Activated naive CD8-positive, alpha-beta T cell treated with anti-CD3 and anti-CD28 coated beads, Interleukin-2, amount 50 U/mL, for 16 hours (primary cell): Measurements from ENCODE around the gene RSL1D1.

ENCODE experiments used
- DNase-seq: peaks from one replicate; pipeline ENCODE4 v3.0.0-alpha.2; 2020; ENCODE audit warnings: low read depth, low spot score

The RSL1D1 gene

GRCh38 chr16:11851294-11852091 lies at the start of gene RSL1D1:
TSS of gene RSL1D1 (minus strand) at chr16:11851542. CDS start at chr16:11851512, 30 bp downstream.
- DNase-seq, result peak; percentile 82

- no peak for DNase-seq
Measured at GRCh38 chr16:11901091-11901490, 49.7 kb upstream of the RSL1D1 start.

DNA sequence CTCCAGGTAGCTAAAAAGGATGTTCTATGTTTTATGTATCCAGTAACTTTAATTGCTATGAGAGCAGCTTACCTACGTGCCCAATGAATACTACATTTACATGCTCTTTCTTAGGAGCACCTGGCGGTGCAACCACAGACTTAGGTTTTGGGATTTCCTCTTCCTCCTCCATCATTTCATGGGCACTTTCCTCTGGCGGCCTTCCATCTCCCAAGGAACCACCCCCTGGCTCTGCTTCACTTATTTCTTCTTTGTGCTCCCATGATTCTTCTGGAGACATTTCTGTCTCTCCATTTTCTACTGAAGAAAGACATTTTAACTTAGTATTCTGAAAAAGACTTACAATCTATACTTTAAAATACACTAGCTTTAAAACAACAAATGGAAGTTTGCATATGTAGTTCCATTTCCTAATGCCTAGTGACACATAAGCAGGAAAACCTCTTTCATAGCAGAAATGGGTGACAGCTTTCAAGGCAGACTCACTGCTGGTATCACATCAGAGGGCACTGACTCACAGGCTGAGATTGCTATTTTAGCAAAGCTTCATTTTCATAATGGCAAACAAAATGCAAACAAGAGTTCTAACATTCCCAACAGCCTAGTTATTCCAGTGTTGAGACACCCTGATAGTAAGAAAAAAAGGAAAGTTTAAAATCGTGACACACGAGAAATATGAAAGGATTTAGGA lies 45.3 kb upstream of the RSL1D1 start:
- no peak for DNase-seq

DNA sequence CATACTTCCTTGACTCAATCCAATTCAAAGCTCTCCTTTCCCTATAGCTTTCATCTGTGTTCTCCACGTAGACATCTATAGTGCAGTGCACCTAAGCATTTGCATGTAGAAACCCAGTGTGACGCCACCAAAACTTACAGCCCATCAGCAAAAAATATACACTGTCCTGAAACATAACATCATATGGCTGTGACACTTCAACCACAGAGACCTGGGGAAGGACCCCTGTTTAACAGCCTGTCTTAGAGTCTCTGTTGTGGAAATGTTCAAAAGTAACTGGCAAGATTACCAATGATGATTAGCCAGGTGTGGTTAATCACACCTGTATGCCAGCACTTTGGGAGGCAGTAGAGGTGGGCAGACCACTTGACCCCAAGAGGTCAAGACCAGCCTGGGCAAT lies 42.2 kb upstream of the RSL1D1 start:
- no peak for DNase-seq

DNA sequence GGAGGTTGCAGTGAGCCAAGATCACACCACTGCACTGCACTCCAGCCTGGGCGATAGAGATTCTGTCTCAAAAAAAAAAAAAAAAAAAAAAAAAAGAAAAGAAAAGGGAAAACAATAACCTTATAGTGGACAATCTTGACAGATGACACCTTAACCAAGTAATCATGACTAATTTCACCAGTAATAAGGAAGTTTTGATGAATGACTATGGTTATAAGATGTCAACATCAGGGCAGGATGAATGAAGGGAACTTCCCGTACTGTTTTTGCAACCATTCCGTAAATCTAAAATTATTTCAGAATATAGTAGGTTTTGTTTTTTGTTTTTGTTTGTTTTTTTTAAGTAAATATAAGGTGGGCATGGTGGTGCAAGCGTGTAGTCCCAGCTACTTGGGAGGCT lies 41.4 kb upstream of the RSL1D1 start:
- no peak for DNase-seq

- DNase-seq, result no peak
Measured at GRCh38 chr16:11890231-11890965, 39.1 kb upstream of the RSL1D1 start.

DNA sequence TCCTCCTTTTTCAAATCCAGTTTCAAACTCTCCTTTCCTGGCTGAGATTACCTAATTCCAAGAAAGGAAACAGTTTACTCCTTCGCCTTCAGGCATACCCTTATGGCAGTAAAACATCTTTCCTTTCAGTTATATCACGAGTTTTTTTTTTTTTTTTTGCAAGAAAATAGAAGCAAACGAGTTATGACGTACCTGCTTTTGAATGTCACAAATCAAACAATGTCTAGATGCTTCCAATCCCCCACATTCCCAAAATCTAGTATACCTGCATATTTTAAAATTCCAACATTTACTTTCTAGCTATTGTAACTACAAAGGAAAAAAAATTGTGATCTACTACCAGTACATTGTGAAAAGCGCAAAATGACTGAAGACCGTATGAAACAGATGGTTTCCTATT lies 35.5 kb upstream of the RSL1D1 start:
- no peak for DNase-seq

- DNase-seq, result no peak
Measured at GRCh38 chr16:11884035-11884434, 32.7 kb upstream of the RSL1D1 start.

DNA sequence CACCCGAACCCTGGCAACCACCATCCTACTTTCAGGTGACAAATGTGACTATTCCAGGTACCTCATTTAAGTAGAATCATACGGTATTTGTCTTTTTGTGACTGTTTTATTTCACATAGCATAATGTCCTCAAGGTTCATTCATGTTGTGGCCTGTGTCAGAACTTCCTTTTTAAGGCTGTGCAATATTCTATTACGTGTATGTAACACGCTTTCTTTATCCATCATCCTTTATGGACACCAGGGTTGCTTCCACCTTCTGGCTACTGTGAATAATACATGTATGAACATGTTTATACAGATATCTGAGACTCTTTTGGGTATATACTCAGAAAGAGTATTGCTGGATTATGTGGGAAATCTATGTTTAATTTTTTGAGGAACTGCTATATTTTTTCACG lies 28.7 kb upstream of the RSL1D1 start:
- DNase-seq, result no peak

DNA sequence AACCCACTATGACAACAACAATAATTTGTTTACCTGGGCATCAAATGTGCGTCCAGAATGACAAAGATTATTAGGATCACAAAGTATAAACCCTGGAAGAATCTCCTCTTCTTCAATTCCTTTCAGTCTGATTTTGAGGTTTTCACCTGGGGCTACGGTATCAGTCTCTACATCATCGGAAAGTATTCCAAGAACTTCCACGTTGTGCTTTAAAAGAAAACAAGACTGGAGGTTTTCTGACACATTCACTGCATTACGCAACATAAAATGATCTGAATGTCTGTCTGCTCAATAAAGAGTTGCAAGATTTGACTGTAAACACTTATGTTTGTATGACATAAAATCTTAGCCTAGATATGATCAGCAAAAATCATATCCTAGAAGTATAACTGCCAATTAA lies 26.0 kb upstream of the RSL1D1 start:
- no peak for DNase-seq

DNA sequence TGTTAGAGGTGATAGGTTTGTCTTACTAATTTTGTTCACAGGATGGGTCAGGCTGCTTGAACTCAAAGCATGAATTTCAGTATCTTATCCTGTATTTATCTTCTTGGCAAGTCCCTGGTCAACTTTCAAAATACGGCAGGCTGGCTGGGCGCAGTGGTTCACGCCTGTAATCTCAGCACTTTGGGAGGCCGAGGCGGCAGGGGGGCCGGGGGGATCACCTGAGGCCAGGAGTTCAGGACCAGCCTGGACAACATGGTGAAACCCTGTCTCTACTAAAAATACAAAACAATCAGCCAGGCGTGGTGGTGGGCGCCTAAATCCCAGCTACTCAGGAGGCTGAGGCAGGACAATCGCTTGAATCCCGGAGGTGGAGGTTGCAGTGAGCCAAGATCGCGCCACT lies 25.0 kb upstream of the RSL1D1 start:
- DNase-seq, result no peak

DNA sequence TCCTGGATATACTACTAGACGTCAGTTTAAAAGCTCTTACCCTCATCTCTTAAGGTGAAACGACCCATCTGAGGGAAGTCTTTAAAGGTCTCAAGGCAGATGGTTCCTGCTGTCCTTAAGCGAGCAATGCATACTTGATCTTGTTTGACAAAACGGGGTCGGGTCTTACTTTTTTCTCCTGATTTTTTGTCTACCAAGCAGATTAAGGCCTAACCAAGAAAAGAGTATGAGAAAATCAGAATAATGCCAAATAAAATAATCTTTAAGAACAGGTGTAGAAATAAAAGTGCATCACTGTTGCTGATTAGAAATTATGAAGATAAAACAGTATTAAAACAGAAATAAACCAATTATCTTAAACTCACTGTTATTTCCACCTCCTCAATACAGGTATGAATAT lies 24.4 kb upstream of the RSL1D1 start:
- no peak for DNase-seq

DNA sequence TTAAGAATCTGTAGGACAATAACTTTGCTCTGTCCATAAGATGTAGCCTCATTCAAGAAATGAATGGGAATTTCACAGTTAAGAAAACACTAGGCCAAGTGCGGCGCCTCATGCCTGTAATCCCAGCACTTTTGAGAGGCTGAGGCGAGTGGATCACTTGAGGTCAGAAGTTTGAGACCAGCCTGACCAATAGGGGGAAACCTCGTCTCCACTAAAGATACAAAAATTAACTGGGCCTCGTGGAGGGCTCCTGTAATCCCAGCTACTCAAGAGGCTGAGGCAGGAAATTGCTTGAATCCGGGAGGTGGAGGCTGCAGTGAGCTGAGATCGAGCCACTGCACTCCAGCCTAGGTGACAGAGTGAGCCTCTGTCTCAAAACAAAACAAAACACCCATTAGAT lies 19.9 kb upstream of the RSL1D1 start:
- DNase-seq, result no peak

- DNase-seq, result no peak
Measured at GRCh38 chr16:11870399-11870798, 19.1 kb upstream of the RSL1D1 start.

DNA sequence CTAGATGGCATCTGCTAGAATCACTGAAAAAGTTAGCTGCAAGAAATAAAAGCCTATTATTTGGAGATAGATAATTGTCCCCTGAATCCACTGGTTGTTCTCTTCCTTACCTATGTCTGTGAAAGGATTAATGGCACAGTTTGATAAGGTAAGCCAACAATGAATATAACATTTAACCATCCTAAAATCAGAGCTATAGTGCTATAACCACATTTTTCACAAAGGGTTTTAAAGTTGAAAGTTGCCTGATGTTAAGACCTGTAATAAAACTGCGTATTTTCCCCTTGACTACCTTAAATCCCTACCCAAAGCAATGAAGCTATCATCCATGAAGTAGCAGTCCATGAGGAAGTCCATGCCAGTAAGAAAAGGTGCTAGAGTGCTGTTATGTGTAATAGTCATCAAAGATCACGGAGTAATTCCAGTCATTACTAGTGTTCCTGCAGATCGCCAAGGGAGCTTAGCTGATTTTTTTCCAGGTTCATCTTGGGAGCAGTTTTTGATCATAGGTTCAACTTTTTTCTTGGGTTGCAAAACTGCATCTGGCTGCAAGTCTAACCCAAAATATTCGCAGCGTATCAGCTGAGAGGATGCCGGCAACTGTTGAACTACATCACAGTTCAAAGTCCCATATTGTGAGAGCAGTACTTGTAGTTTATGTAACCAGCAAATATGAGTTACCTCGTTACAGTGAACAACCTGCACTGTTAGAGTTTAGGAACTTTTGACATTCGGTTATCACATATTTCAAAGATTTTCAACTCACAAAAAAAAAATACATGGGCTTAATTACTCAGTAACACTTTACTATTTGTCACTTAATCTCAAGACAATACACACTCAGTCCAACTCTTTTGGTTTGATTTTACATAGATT lies 18.2 kb upstream of the RSL1D1 start:
- no peak for DNase-seq

DNA sequence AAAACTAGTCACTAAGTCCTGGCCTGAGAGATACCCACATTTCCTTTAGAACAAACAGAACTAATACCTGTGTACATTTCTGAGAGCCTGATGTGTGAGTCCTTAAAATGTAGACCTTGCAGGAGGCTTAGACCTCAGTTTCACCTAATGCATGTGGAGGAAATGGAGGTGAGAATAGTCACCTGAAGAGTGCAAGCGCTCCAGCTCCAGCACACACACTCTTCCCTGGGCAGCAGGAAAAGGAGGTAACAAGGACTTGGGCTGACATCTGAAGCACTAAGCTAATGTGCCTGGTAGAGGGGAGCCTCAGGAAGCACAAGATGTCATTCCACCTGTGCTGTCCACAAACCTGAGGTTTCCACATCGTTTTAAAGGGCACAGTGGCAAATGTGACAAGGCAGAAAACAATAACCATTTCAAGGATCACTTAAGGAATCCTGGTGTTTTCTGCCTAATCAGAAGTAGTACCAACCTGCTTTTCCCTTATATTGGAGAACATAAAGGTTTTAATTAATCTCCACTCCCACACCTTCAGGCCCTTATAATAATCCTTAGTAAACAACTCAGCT lies 17.2 kb upstream of the RSL1D1 start:
- DNase-seq, result no peak

DNA sequence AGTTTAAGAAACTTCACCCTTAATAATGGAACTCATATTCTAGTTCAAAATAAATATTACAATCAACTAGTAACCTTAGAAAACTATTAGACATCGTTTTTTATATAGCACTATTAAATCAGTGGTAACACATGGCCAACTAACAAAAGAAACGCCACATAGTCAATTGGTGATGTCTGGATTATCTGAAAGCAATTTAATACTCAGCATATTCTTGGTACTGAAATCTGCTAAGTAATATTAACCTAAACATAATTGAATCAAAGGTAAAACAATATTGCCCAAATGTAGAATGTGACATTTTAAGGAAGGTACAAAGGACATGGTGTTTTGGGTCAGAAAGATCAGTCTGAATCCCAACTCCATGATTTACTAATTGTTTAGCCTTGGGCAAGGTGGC lies 11.1 kb upstream of the RSL1D1 start:
- no peak for DNase-seq

DNA sequence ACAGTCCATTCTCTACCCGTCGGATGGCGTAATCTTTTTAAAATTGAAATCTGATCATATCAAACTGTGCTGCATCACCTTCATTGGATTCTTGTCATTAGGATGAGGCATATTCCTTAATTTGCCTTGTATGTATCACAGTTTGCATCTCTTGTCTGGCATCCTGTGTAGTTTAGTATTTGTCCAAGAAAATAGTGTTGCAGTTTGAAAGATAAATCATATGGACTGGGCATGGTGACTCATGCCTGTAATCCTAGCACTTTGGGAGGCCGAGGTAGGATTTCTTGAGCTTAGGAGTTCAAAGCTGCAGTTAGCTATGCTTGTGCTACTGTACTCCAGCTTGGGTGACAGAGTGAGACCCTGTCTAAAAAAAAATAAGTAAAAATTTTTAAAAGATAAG lies 5.8 kb upstream of the RSL1D1 start:
- no peak for DNase-seq

DNA sequence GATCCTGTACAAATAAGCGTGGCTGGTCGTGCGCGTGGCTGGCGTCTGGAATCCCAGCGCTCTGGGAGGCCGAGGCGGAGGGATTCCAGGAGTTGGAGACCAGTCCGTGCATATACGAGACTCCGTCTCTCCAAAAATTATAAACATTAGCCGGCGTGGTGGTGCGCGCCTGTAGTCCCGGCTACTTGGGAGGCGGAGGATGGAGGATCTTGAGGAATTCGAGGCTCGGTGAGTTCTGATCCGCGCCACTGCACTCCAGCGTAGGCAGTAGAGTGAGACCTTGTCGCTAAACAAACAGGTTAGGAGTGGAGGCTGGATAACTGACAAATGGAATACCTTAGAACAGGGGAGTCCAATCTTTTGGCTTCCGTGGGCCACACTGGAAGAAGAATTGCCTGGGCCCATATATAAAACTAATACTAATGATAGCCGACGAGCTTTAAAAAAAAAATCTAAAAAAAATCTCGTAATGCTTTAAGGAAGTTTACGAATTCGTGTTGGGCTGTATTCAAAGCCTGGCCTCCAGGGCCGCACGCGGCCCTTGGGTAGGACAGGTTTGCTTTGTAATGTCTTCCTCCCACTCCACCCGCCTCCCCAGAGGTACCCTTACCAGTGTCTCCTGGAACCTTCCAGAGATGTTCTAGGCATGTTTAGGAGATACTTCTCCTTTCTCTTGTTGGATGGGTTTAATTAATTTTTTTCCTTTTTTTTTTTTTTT lies 909 bp upstream of the RSL1D1 start:
- no peak for DNase-seq

DNA sequence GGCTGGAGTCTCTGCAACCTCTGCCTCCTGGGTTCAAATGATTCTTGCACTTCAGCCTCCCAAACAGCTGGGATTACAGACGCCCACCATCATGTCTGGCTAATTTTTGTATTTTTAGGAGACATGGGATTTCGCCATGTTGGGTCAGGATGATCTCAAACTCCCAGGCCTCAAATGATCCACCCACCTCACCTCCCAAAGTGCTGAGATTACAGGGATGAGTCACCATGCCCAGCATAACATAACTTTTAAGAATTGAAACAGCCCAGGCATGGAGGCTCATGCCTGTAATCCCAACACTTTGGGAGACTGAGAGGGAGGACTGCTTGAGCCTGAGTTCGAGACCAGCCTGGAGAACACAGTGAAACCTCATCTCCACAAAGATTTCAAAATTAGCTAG lies 2.5 kb downstream of the RSL1D1 start:
- DNase-seq, result no peak

DNA sequence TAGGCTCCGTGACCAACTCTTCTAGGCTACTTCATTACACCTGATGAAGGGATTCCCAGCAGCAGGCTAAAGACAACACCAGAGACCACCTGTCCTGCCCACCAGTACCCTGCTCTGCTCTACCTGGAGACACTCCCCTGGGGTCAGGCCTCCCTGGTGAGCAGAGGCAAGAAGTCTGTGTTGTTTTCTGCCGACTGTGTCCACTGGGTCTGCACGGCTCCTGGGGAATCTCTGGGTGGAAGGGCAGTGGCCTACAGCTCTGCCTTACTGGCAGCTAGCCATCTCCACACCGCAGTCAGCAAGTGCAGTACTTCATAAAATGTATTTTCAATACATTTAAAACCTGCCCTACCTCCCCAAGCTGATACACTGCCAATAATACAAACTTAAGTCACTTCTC lies 6.8 kb downstream of the RSL1D1 start:
- DNase-seq, result no peak
